ENCODE measurements around the gene SYNJ1. TPM values are rescaled to one million over a fixed set of nuclear protein-coding genes. Genes with fewer than 3 reads are reported as not detected.

The SYNJ1 gene
- total RNA-seq, 1 experiment from 2014 or later = 4.2 TPM

- POLR2A ChIA-PET = interaction anchor here (0.6 kb wide), 1 partner anchor 538 kb away, joined by 3 read pairs; no protein-coding TSS in a partner anchor
- Mint-ChIP-seq H3K4me1 (peaks cover 58% of the 10 kb centered on the region), H3K27me3 (ENCODE audit: low read depth) (no peaks in the 10 kb centered on the region), H3K27ac (peak overlapping the region; percentile 95), H3K4me3 (peak overlapping the region; percentile 18), H3K36me3 (peaks cover 64% of the 10 kb centered on the region), H3K9me3 (no peaks in the 10 kb centered on the region)
- TF ChIP-seq AR (CRISPR knock-in tag; IDR thresholded peaks at IDR 0.05) (no peak), USF2 (CRISPR knock-in tag; IDR thresholded peaks at IDR 0.05) (no peak)
- CTCF ChIA-PET = interaction anchor here (1.6 to 8.1 kb wide), 5 partner anchors 27 to 299 kb away, joined by 3 to 141 read pairs (median 8); partner anchors contain the start of gene URB1
- no peak for ATAC-seq
- no peak for DNase-seq (ENCODE audit: low spot score)
Observed at GRCh38 chr21:32605469-32605868, 122.3 kb downstream of the SYNJ1 start.

- ATAC-seq (peak; percentile 84), DNase-seq (ENCODE audit: low spot score) (peak; percentile 87)
- H3K27me3 Mint-ChIP-seq (ENCODE audit: low read depth) = no peaks in the 10 kb centered on the region; the same call in 1 of the 2 replicates
- peaks cover 65% of the 10 kb centered on the region for H3K4me1 Mint-ChIP-seq
- H3K27ac Mint-ChIP-seq = peak overlapping the region; percentile 95
- no peaks in the 10 kb centered on the region for H3K9me3 Mint-ChIP-seq
- H3K4me3 Mint-ChIP-seq = peak overlapping the region; percentile 53
- ChIA-PET CTCF (interaction anchor here (0.9 to 8.1 kb wide), 8 partner anchors 8 to 298 kb away, joined by 3 to 141 read pairs (median 6); partner anchors contain the start of genes EVA1C and URB1), POLR2A (no interaction called here)
- H3K36me3 Mint-ChIP-seq = peaks cover 68% of the 10 kb centered on the region
- TF ChIP-seq, protein P1, sequence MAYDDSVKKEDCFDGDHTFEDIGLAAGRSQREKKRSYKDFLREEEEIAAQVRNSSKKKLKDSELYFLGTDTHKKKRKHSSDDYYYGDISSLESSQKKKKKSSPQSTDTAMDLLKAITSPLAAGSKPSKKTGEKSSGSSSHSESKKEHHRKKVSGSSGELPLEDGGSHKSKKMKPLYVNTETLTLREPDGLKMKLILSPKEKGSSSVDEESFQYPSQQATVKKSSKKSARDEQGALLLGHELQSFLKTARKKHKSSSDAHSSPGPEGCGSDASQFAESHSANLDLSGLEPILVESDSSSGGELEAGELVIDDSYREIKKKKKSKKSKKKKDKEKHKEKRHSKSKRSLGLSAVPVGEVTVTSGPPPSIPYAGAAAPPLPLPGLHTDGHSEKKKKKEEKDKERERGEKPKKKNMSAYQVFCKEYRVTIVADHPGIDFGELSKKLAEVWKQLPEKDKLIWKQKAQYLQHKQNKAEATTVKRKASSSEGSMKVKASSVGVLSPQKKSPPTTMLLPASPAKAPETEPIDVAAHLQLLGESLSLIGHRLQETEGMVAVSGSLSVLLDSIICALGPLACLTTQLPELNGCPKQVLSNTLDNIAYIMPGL (CRISPR knock-in tag; IDR thresholded peaks at IDR 0.05) = no peak
- TF ChIP-seq, protein P2, sequence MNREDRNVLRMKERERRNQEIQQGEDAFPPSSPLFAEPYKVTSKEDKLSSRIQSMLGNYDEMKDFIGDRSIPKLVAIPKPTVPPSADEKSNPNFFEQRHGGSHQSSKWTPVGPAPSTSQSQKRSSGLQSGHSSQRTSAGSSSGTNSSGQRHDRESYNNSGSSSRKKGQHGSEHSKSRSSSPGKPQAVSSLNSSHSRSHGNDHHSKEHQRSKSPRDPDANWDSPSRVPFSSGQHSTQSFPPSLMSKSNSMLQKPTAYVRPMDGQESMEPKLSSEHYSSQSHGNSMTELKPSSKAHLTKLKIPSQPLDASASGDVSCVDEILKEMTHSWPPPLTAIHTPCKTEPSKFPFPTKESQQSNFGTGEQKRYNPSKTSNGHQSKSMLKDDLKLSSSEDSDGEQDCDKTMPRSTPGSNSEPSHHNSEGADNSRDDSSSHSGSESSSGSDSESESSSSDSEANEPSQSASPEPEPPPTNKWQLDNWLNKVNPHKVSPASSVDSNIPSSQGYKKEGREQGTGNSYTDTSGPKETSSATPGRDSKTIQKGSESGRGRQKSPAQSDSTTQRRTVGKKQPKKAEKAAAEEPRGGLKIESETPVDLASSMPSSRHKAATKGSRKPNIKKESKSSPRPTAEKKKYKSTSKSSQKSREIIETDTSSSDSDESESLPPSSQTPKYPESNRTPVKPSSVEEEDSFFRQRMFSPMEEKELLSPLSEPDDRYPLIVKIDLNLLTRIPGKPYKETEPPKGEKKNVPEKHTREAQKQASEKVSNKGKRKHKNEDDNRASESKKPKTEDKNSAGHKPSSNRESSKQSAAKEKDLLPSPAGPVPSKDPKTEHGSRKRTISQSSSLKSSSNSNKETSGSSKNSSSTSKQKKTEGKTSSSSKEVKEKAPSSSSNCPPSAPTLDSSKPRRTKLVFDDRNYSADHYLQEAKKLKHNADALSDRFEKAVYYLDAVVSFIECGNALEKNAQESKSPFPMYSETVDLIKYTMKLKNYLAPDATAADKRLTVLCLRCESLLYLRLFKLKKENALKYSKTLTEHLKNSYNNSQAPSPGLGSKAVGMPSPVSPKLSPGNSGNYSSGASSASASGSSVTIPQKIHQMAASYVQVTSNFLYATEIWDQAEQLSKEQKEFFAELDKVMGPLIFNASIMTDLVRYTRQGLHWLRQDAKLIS (CRISPR knock-in tag; IDR thresholded peaks at IDR 0.05; ENCODE audit: borderline replicate concordance) = 0 out of 2 replicates have a peak, but pooled peaks have one; percentile 28
- peak; percentile 80 for TF ChIP-seq SP1 (CRISPR knock-in tag; conservative IDR thresholded peaks at IDR 0.05)
- TF ChIP-seq ZNF423 (CRISPR knock-in tag; IDR thresholded peaks at IDR 0.05) = peak; percentile 81; the same call in 1 of the 2 replicates
- TF ChIP-seq ETV6 (CRISPR knock-in tag; IDR thresholded peaks at IDR 0.05) = 0 out of 2 replicates have a peak, but pooled peaks have one; percentile 59
- no peak for TF ChIP-seq MYBL2 (CRISPR knock-in tag; IDR thresholded peaks at IDR 0.05)
- TF ChIP-seq TEAD1 (CRISPR knock-in tag; IDR thresholded peaks at IDR 0.05) = peak; percentile 76; the same call in 1 of the 2 replicates
- TF ChIP-seq, protein P3, sequence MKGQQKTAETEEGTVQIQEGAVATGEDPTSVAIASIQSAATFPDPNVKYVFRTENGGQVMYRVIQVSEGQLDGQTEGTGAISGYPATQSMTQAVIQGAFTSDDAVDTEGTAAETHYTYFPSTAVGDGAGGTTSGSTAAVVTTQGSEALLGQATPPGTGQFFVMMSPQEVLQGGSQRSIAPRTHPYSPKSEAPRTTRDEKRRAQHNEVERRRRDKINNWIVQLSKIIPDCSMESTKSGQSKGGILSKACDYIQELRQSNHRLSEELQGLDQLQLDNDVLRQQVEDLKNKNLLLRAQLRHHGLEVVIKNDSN (CRISPR knock-in tag; IDR thresholded peaks at IDR 0.05) = peak; percentile 16; the same call in 1 of the 2 replicates
- TF ChIP-seq, protein P4, sequence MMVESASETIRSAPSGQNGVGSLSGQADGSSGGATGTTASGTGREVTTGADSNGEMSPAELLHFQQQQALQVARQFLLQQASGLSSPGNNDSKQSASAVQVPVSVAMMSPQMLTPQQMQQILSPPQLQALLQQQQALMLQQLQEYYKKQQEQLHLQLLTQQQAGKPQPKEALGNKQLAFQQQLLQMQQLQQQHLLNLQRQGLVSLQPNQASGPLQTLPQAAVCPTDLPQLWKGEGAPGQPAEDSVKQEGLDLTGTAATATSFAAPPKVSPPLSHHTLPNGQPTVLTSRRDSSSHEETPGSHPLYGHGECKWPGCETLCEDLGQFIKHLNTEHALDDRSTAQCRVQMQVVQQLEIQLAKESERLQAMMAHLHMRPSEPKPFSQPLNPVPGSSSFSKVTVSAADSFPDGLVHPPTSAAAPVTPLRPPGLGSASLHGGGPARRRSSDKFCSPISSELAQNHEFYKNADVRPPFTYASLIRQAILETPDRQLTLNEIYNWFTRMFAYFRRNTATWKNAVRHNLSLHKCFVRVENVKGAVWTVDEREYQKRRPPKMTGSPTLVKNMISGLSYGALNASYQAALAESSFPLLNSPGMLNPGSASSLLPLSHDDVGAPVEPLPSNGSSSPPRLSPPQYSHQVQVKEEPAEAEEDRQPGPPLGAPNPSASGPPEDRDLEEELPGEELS (CRISPR knock-in tag; IDR thresholded peaks at IDR 0.05) = peak; percentile 83; the same call in 1 of the 2 replicates
- TF ChIP-seq MAX (CRISPR knock-in tag; IDR thresholded peaks at IDR 0.05) = peak; percentile 58
- TF ChIP-seq ARID4B (CRISPR knock-in tag; IDR thresholded peaks at IDR 0.05; ENCODE audit: borderline replicate concordance) = peak; percentile 52; the same call in 1 of the 2 replicates
Observed at GRCh38 chr21:32604464-32604863, 123.3 kb downstream of the SYNJ1 start.
